NCI-H187 treated with DMSO at 0.1 percent for 48 hours (cell line): ENCODE results near the gene CRTC1.

Experiments used
- DNase-seq: peaks from one replicate; lab custom pipeline; 2025; lab: John Stamatoyannopoulos, UW

Gene CRTC1

GRCh38 chr19:18783958-18784785 lies 100.7 kb downstream of the CRTC1 start:
- DNase-seq: no peak

DNA sequence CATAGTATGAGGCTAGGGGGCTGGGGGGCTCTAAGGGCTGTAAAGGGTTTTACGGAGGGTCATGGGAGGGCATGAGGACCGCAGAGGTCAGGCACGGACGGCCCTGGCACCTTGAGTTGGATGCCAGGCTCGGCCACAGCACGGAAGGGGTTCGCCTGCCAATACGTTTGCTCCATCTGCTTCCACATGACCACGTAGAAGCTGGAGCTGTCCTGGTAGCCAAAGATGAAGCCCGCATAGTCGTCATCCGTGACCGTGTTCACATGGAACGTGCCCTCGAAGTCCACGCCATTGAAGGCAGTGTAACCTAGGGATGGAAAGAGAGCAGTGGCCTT lies 101.3 kb downstream of the CRTC1 start:
- DNase-seq: no peak

- peak; percentile 3 for DNase-seq
These were observed 102.0 kb downstream of the CRTC1 start for GRCh38 chr19:18785179-18786124.

- DNase-seq: no peak
These were observed 105.3 kb downstream of the CRTC1 start for GRCh38 chr19:18788529-18789421.

GRCh38 chr19:18789422-18789869 lies 106.0 kb downstream of the CRTC1 start:
- no peak for DNase-seq

GRCh38 chr19:18789883-18790565 lies 106.5 kb downstream of the CRTC1 start:
- no peak for DNase-seq

DNA sequence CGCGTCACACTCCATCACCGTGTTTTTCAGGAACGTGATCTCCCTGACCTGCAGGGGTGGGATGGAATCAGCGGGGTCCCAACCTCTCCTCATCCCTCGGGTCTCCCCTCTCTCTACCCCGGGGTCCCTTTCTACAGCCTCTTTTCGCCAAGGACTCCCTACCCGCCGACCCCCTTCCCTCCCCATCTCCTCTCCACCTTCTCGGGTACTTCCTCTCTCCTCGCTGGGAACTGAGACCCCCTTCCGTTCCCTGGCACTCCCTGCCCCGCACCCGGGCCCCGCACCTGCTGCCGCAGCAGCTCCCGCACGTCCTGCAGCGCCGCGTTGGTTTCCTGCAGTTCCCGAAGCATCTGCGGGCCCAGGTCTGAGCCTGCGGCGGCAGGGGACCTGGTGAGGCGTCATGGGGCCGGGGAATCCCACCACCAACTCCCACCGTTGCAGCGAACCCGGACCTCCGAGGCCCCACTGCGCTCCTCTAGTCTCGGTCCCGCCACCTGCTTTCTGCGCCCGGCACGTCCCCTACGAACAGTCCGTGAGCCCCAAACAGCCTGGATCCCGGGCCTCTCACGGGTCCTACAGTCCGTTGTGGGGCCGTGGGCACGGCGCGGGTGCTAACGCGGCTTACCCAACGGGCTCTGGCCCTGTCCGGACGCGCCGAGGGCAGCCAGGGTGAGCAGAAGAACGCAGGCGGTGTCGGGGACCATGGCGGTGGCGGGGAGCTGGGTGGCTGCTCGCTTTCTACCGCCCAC lies 107.3 kb downstream of the CRTC1 start, which contains the start of gene COMP:
Gene COMP, minus strand, starts transcription at position 740 of the 749 bp plus-strand sequence. Its CDS starts 36 bp downstream, at position 704.
- DNase-seq: no peak

- no peak for DNase-seq
These were observed 107.8 kb downstream of the CRTC1 start for GRCh38 chr19:18791315-18791678.

DNA sequence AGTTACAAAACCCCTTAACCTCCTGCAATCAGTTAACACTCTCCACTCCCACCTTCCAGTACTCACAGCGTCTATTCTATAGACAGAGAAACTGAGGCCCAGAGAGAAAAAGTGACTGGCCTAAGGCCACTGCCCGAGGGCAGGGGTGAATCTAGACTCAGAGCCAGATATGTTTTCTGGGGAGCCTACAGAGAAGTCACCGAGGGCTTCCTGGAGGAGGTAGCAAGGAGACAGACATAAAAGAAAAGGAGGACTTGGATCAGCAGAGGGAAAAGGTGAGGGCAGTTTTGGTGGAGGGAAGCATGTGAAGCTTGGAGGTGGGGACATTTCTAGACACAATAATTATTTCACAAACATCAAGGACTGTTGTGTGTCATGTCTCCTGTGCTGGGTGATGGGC lies 109.2 kb downstream of the CRTC1 start:
- DNase-seq: no peak

GRCh38 chr19:18793144-18794028 lies 109.9 kb downstream of the CRTC1 start:
- DNase-seq: no peak

GRCh38 chr19:18794029-18794313 lies 110.5 kb downstream of the CRTC1 start:
- DNase-seq: no peak

DNA sequence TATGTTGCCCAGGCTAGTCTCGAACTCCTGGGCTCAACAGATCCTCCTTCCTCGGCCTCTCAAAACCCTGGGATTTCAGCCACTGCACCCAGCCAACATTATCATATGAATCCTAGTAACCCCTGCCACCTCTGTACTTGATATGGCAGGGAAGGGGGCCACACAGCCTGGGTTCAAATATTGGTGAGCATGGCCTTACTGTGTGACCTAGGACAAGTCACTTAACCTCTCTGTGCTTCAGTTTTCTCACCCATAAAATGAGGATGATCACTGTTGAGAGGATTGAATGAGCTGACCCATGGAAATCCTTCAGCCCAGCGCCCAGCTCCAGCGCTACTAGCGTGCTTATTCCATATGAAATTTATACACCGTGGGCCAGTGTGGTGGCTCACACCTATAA lies 111.2 kb downstream of the CRTC1 start:
- DNase-seq: no peak

- no peak for DNase-seq
These were observed 112.1 kb downstream of the CRTC1 start for GRCh38 chr19:18795540-18795939.

- no peak for DNase-seq
These were observed 112.8 kb downstream of the CRTC1 start for GRCh38 chr19:18796239-18796638.

- DNase-seq: no peak
These were observed 115.2 kb downstream of the CRTC1 start for GRCh38 chr19:18798384-18799352.

GRCh38 chr19:18799389-18799970 lies 116.0 kb downstream of the CRTC1 start:
- DNase-seq: no peak

DNA sequence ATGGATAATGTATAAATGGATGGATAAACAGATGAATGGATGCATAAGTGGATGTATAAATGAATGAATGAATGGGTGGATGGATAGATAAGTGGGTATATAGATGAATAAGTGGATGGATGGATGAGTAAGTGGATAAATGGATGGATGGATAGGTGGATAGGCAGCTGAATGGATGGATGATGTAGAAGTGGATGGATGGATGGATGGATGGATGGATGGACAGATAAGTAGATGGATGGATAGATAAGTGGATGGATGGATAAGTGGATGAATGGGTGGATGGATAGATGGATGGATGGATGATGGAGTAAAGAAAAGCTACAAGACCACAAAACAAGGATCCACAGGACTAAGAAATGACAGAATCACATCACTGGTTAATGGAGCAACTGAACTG lies 116.6 kb downstream of the CRTC1 start:
- DNase-seq: no peak

GRCh38 chr19:18800636-18801035 lies 117.2 kb downstream of the CRTC1 start:
- DNase-seq: no peak
